OCI-LY3 (cell line): ENCODE data around the gene TEX35.
"Not testable (repeated sequence)": the region's sequence is repeated elsewhere in the genome, so short reads cannot be mapped to it uniquely, and the experiment has no call there.

Experiments
- CTCF ChIP-seq: fragments of 200-600, 300-600 bp; sonication (generic); IDR thresholded peaks from 2 replicates; pipeline ENCODE4 v1.5.1; 2014; ENCODE audit warnings: antibody characterized with exemption, low read length, low read depth
- EZH2phosphoT487 ChIP-seq: fragments of 200-600 bp; shearing (Covaris generic); IDR thresholded peaks from 2 replicates; pipeline ENCODE4 v1.6.1; 2018; ENCODE audit warnings: antibody characterized with exemption, mixed run types, low read depth

- not testable (repeated sequence) for TF ChIP-seq CTCF, EZH2phosphoT487
Observed at GRCh38 chr1:178554351-178554750, 41.4 kb downstream of the TEX35 start.
